ENCODE data around the gene EPOP.

- TF ChIP-seq, protein P1, sequence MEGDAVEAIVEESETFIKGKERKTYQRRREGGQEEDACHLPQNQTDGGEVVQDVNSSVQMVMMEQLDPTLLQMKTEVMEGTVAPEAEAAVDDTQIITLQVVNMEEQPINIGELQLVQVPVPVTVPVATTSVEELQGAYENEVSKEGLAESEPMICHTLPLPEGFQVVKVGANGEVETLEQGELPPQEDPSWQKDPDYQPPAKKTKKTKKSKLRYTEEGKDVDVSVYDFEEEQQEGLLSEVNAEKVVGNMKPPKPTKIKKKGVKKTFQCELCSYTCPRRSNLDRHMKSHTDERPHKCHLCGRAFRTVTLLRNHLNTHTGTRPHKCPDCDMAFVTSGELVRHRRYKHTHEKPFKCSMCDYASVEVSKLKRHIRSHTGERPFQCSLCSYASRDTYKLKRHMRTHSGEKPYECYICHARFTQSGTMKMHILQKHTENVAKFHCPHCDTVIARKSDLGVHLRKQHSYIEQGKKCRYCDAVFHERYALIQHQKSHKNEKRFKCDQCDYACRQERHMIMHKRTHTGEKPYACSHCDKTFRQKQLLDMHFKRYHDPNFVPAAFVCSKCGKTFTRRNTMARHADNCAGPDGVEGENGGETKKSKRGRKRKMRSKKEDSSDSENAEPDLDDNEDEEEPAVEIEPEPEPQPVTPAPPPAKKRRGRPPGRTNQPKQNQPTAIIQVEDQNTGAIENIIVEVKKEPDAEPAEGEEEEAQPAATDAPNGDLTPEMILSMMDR (IDR thresholded peaks at IDR 0.05; ENCODE audit: low read depth, low read length), result no peak
- TF ChIP-seq EZH2phosphoT487 (IDR thresholded peaks at IDR 0.05; ENCODE audit: low read depth), result no peak
Observed at GRCh38 chr17:38625482-38625881, 49.3 kb downstream of the EPOP start.

Measured in OCI-LY3 (cell line).